A549 treated with DMSO at 1 μM for 4 hours (cell line): ENCODE data around the gene GALNTL6. TPM values are rescaled to one million over a fixed set of nuclear protein-coding genes. Genes with fewer than 3 reads are reported as not detected.

ENCODE experiments used
- total RNA-seq: library from RNA; stranded (reverse); fragments of 200-300 nt; extraction: Qiagen RNA extraction; gene quantifications from 5 replicates; pipeline ENCODE4 v1.2.3, GENCODE V29; 2022; ENCODE audit warnings: low read depth

Gene GALNTL6
- total RNA-seq, result 0.06 to 0.17 TPM (median 0.10 TPM) in 5 replicates

GRCh38 chr4:171812665-171813525 is at the start of gene GALNTL6:
Gene GALNTL6 (plus strand): TSS chr4:171813404.

